ENCODE data around the gene HIVEP1.

DNA sequence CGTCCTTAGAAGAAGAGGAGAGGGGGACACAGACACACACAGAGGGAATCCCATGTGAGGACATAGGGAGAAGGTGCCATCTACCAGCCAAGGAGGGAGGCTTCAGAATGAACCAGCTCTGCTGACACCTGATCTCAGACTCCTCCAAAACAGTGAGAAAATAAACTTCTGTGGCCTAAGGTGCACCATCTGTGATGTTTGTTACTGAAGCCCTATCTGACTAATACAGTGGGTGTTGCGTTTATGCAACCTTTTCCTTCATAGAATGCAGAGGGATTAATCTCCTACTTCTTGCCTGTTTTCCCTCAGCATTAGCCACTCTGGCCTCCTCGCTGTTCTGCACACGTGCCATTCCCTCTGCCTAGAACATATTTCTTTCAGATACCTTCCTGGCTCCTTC lies 196.6 kb downstream of the HIVEP1 start:
- TF ChIP-seq CTCF (IDR thresholded peaks at IDR 0.05) (no peak), POLR2A (IDR thresholded peaks at IDR 0.05) (no peak)
